Muscle of leg (tissue), 11 donors: ENCODE data around the gene MAPK8IP2. TPM values are rescaled to one million over a fixed set of nuclear protein-coding genes. Genes with fewer than 3 reads are reported as not detected.
A peak's percentile ranks its signal among the peaks of the same experiment; 100 is the strongest.

Source experiments
- DNase-seq: peaks from one replicate; pipeline ENCODE4 v3.0.0; 2013
- H3K27ac ChIP-seq: one replicate; pipeline ENCODE4 v1.5.1; 2013; ENCODE audit warnings: mild to moderate bottlenecking, low read length, control low read depth
- H3K27me3 ChIP-seq: one replicate; pipeline ENCODE4 v1.6.1; 2013; ENCODE audit warnings: low read length; ENCODE audit not compliant: control insufficient read depth, insufficient read depth
- H3K36me3 ChIP-seq: one replicate; pipeline ENCODE4 v1.6.1; 2013; ENCODE audit warnings: low read length; ENCODE audit not compliant: control insufficient read depth, insufficient read depth
- H3K4me1 ChIP-seq: one replicate; pipeline ENCODE4 v1.6.1; 2013; ENCODE audit warnings: low read length; ENCODE audit not compliant: control insufficient read depth, insufficient read depth
- H3K4me3 ChIP-seq: one replicate; pipeline ENCODE4 v1.5.1; 2013; ENCODE audit warnings: low read length, control low read depth
- H3K9me3 ChIP-seq: replicated peaks from 2 replicates; pipeline ENCODE4 v1.6.1; 2013; ENCODE audit warnings: low read depth, low read length; ENCODE audit not compliant: control insufficient read depth
- WGBS: methylation state at CpG from one replicate; pipeline ENCODE4 v1.1.5; 2013; ENCODE audit warnings: missing lambda C conversion rate; ENCODE audit not compliant: insufficient coverage; 5-methylcytosine and 5-hydroxymethylcytosine counted together
- polyA plus RNA-seq, 8 donors: library from polyadenylated mRNA; unstranded; fragments of 120-200 nt; gene quantifications; one replicate each; pipeline versions ENCODE4 v1.2.1 to v1.2.3, GENCODE V29; 2013; ENCODE audit warnings: inconsistent platforms in 1 of 8, low replicate concordance in 1 of 8; ENCODE audit not compliant: insufficient read length in 8 of 8, insufficient read depth in 1 of 8
- total RNA-seq: library from RNA; stranded (reverse); fragments of 120-200 nt; gene quantifications from one replicate; pipeline ENCODE4 v1.2.4, GENCODE V29; 2013

Gene MAPK8IP2
- total and polyA plus RNA-seq, 9 donors: 0.22 to 0.68 (median 0.51) TPM

DNA sequence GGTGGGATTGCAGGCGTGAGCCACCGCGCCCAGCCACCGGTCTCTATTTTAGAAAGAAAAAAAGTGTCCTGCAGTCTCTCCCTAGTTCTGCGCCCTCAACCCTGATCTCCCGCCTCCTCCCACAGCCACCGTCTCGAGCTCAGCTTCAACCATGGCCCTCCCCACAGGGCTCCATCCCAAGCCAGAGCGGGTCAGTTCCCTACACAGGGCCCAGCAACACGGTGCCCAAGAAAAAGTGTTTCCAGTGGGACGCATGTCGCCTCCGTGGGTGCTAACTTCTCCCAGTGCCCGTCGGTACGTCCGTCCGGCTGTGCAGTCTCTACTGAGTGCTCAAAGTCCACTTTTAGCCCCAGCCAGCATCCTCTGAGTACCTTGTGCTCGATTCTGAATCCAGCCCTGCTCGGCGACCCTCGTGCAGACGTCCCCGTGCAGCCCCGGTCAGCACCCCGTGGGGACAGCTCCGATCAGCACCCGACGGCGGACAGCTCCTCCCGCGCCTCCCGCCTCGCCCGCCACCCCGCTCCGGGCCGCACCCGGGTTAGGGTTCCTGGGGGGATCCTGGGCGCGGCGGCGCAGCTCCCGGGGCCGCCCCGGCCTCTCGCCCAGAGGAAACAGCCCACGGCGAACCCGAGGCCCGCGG, 657 bp upstream of the MAPK8IP2 start:
- Histone ChIP-seq H3K4me3 (no peak overlapping the region), H3K9me3 (no peaks in the 10 kb centered on the region), H3K4me1 (peaks cover 3% of the 10 kb centered on the region), H3K27ac (no peak overlapping the region), H3K36me3 (no peaks in the 10 kb centered on the region), H3K27me3 (peaks cover 59% of the 10 kb centered on the region)
- DNase-seq: peak; percentile 63
- 11% methylated on average over 49 of the region's 52 CpGs for WGBS

DNA sequence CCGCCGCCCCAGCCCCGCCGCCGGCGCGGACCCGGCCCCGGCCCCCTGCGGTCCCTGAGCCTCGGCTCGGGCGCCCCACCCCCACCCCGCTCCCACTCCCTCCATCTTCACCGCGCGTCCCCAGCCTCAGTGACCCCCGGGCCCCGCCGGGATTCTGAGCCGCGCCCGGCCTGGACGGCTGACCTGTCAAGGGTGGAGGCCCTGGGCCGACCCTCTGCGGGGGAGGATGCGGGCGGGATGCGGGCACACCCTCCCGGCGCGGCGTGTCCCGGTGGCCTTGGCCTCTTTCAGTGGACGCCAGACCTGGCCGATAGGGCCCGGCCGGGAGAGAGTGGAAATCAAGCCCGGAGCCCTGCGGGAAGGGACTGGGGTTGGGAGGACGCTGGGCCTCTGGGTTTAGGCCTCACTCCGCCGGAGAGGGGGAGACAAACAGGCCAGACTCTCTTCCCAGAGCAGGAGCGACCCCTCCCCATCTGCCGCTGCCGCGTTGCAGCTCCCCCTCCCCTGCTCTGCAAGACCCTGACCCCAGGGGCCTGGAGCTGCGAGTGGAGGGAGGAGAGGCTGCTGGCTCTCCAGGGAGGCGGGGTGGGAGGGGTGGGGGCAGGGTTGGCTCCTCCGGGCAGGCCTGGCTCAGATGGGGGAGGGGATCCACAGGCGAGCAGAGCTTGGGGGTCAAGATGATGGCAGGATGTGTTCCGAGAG, 525 bp downstream of the MAPK8IP2 start:
- peaks cover 3% of the 10 kb centered on the region for H3K4me1 ChIP-seq
- WGBS: 1% methylated on average over 33 of the region's 52 CpGs

DNA sequence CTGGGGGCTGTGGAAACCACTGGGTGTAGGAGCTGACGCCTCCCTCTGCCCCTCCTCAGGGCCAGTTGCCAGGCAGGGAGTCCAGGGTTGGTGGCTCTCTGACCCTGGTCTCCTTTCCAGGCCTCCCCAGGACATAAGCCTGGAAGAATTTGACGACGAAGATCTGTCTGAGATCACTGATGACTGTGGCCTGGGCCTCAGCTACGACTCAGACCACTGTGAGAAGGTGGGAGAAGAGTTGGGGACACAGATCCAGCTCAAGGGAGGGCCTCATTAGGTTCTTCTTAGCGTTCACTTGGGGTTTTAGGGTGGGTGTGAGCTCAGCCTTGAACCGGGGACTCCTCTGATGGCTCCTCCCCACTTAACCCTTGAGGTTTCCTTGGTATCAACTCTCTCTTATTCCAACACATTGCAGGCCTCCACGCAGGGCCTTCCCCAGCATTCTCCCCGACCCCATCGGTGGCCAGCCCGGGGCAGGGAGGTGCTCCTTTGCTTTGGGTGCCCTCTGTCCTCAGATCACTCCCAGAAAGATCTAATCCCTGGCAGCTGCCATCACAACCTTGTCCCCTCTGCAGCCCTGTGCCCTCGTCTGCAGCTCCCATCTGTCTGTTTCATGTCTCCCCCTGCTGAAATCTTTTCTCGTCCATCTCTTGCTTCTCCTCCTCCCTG, 1.2 kb downstream of the MAPK8IP2 start:
- Histone ChIP-seq H3K27me3 (peaks cover 78% of the 10 kb centered on the region), H3K9me3 (no peaks in the 10 kb centered on the region), H3K4me1 (peaks cover 3% of the 10 kb centered on the region), H3K27ac (no peak overlapping the region), H3K4me3 (no peak overlapping the region), H3K36me3 (no peaks in the 10 kb centered on the region)
- no peak for DNase-seq
- whole genome bisulfite sequencing: 33% methylated on average over 10 of the region's 12 CpGs

More for the DNA sequence above, 525 bp downstream of the MAPK8IP2 start:
- Histone ChIP-seq H3K4me3 (no peak overlapping the region), H3K27ac (no peak overlapping the region), H3K36me3 (no peaks in the 10 kb centered on the region), H3K9me3 (no peaks in the 10 kb centered on the region), H3K27me3 (peaks cover 71% of the 10 kb centered on the region)
- no peak for DNase-seq

DNA sequence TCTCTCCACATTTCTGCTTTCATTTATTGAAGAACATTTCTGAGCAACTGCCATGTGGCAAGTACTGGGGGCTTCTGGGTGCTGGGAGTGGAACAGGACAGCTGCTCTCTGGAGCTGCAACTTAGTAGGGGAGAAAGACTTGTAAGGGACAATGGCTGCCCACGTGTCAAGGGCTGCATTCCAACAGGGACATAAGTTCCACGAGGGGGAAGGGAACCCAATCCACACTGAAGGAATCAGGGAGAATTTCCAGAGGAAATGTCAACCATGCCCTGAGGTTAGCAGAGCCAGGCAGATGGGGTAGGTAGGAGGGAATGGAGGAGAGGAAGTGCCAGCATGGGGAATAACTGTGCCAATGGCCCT, 1.7 kb downstream of the MAPK8IP2 start:
- H3K36me3 ChIP-seq: no peaks in the 10 kb centered on the region
- peaks cover 3% of the 10 kb centered on the region for H3K4me1 ChIP-seq
- DNase-seq: no peak
- no peak overlapping the region for H3K27ac ChIP-seq
- H3K9me3 ChIP-seq: no peaks in the 10 kb centered on the region
- no peak overlapping the region for H3K4me3 ChIP-seq
- H3K27me3 ChIP-seq: peaks cover 81% of the 10 kb centered on the region
- 34% methylated on average over 2 of the region's 2 CpGs for WGBS

DNA sequence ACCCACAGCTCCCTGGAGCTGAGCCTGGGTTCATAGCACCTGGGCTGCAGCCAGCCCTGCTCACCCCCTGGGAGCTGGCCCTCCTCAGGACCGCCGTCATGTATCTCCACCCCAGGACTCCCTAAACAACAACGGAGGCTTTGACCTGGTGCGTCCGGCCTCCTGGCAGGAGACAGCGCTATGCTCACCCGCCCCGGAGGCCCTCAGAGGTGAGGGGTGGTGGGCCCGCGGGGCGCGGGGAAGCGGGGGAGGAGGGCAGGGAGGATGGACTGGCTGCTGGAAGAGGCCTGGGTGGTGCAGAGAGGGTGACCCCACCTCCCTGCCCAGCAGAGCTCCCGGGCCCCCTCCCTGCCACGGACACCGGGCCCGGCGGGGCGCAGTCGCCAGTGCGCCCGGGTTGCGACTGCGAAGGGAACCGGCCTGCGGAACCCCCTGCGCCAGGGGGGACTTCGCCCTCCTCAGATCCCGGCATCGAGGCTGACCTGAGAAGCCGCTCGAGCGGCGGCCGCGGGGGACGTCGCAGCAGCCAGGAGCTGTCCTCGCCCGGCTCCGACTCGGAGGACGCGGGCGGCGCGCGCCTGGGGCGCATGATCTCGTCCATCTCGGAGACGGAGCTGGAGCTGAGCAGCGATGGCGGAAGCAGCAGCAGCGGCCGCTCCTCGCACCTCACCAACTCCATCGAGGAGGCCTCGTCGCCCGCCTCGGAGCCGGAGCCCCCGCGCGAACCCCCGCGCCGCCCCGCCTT, 3.1 kb downstream of the MAPK8IP2 start:
- Histone ChIP-seq H3K36me3 (no peaks in the 10 kb centered on the region), H3K4me1 (peaks cover 3% of the 10 kb centered on the region), H3K27me3 (peaks cover 82% of the 10 kb centered on the region), H3K9me3 (no peaks in the 10 kb centered on the region), H3K27ac (no peak overlapping the region), H3K4me3 (no peak overlapping the region)
- DNase-seq: no peak
- 5% methylated on average over 66 of the region's 70 CpGs for WGBS

DNA sequence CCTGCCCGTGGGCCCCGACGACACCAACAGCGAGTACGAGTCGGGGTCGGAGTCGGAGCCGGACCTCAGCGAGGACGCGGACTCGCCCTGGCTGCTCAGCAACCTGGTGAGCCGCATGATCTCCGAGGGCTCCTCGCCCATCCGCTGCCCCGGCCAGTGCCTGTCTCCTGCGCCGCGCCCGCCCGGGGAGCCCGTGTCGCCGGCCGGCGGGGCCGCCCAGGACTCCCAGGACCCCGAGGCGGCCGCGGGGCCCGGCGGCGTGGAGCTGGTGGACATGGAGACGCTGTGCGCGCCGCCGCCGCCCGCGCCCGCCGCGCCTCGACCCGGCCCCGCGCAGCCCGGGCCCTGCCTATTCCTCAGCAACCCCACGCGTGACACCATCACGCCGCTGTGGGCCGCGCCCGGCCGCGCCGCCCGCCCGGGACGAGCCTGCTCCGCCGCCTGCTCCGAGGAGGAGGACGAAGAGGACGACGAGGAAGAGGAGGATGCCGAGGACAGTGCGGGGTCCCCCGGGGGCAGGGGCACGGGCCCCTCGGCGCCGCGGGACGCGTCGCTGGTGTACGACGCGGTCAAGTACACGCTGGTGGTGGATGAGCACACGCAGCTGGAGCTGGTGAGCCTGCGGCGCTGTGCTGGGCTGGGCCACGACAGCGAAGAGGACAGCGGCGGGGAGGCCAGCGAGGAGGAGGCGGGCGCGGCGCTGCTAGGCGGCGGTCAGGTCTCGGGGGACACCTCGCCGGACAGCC, 3.8 kb downstream of the MAPK8IP2 start:
- no peak for DNase-seq
- WGBS: 35% methylated on average over 93 of the region's 103 CpGs
- H3K9me3 ChIP-seq: no peaks in the 10 kb centered on the region
- peaks cover 78% of the 10 kb centered on the region for H3K27me3 ChIP-seq
- H3K27ac ChIP-seq: no peak overlapping the region
- peaks cover 3% of the 10 kb centered on the region for H3K4me1 ChIP-seq
- H3K36me3 ChIP-seq: no peaks in the 10 kb centered on the region
- H3K4me3 ChIP-seq: no peak overlapping the region

DNA sequence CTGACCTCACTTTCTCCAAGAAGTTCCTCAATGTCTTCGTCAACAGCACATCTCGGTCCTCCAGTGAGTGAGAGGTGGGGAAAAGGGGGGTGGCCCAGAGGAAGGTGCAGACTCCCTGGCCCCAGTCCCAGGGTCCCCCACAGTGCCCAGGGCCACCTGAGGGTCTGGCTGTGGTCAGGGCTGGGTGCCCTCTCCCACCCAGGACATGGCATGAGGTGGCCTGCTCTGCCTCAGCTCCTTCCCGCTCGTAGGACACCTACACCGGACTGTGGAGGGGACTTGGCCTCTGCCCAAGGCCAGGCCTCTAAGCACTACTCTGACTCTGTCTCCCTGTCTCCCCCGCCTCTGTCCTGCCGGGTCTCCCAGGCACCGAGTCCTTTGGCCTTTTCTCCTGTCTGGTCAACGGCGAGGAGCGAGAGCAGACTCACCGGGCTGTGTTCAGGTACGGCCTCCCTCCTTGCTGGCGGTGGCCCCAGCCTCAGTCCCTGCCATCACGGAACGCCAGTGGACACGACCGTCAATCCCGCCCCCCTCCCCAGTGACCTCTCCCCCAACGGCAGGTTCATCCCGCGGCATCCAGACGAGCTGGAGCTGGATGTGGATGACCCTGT, 4.5 kb downstream of the MAPK8IP2 start:
- peaks cover 73% of the 10 kb centered on the region for H3K27me3 ChIP-seq
- no peaks in the 10 kb centered on the region for H3K36me3 ChIP-seq
- no peaks in the 10 kb centered on the region for H3K9me3 ChIP-seq
- no peaks in the 10 kb centered on the region for H3K4me1 ChIP-seq
- H3K27ac ChIP-seq: no peak overlapping the region
- no peak for DNase-seq
- H3K4me3 ChIP-seq: no peak overlapping the region
- WGBS: 75% methylated on average over 12 of the region's 23 CpGs

DNA sequence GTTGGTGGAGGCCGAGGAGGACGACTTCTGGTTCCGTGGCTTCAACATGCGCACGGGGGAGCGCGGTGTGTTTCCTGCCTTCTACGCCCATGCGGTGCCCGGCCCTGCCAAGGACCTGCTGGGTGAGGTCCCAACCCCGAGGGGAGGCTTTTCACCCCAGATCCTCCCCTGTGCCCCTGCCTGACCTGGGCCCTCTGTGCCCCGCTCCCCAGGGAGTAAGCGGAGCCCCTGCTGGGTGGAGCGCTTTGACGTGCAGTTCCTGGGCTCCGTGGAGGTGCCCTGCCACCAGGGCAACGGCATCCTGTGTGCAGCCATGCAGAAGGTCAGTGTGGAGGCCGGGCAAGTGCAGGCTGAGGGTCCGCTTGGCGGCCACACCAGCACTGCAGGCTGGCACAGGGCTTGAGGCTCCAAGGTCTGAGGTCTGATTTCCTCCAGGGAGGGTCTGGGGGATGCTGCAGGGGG, 5.1 kb downstream of the MAPK8IP2 start:
- no peak for DNase-seq
- H3K4me3 ChIP-seq: no peak overlapping the region
- no peaks in the 10 kb centered on the region for H3K4me1 ChIP-seq
- H3K36me3 ChIP-seq: no peaks in the 10 kb centered on the region
- no peaks in the 10 kb centered on the region for H3K9me3 ChIP-seq
- WGBS: 81% methylated on average over 18 of the region's 20 CpGs
- H3K27ac ChIP-seq: no peak overlapping the region
- peaks cover 79% of the 10 kb centered on the region for H3K27me3 ChIP-seq

DNA sequence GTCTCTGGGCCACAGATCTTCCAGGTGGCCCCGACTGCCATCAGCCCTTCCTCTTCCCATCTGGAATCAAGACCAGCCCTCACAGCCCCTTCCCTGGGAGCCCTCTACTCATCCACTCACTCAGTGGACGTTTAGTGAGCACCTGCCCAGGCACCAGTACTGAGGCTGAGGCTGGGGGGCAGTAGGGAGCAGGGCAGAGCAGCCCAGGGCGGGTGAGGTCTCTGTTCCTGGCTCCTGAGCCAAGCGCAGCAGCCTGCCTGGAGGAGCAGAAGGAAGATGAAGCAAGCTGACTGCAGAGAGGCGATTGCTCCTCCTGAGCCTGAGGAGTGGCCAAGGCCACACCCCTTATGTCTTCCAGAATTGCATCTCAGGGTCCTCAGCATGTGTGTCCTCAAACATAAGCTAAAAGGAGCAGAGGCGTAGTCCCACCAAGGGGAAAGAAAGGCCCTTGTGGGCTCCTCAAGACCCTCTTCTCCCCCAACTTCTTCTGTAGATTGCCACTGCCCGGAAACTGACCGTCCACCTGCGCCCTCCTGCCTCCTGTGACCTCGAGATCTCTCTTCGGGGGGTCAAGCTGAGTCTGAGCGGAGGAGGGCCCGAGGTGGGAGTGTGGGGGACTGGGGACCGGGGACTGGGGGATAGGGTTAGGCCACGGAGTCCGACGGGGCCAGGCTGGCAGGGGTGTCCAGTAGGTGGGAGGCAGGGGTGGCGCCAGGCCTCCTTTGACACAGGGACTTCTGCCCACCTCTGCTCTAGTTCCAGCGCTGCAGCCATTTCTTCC, 5.8 kb downstream of the MAPK8IP2 start:
- no peaks in the 10 kb centered on the region for H3K4me1 ChIP-seq
- DNase-seq: no peak
- no peaks in the 10 kb centered on the region for H3K9me3 ChIP-seq
- H3K27me3 ChIP-seq: peaks cover 77% of the 10 kb centered on the region
- no peak overlapping the region for H3K27ac ChIP-seq
- H3K36me3 ChIP-seq: no peaks in the 10 kb centered on the region
- H3K4me3 ChIP-seq: no peak overlapping the region
- 75% methylated on average over 14 of the region's 19 CpGs for WGBS
